Measurements from ENCODE around the gene CDIP1. TPM values are rescaled to one million over a fixed set of nuclear protein-coding genes. Genes with fewer than 3 reads are reported as not detected.
"Not testable (repeated sequence)": the region's sequence is repeated elsewhere in the genome, so short reads cannot be mapped to it uniquely, and the experiment has no call there.

Gene CDIP1
- 10 to 100 TPM; 24.5 to 31.2 TPM for total RNA-seq

DNA sequence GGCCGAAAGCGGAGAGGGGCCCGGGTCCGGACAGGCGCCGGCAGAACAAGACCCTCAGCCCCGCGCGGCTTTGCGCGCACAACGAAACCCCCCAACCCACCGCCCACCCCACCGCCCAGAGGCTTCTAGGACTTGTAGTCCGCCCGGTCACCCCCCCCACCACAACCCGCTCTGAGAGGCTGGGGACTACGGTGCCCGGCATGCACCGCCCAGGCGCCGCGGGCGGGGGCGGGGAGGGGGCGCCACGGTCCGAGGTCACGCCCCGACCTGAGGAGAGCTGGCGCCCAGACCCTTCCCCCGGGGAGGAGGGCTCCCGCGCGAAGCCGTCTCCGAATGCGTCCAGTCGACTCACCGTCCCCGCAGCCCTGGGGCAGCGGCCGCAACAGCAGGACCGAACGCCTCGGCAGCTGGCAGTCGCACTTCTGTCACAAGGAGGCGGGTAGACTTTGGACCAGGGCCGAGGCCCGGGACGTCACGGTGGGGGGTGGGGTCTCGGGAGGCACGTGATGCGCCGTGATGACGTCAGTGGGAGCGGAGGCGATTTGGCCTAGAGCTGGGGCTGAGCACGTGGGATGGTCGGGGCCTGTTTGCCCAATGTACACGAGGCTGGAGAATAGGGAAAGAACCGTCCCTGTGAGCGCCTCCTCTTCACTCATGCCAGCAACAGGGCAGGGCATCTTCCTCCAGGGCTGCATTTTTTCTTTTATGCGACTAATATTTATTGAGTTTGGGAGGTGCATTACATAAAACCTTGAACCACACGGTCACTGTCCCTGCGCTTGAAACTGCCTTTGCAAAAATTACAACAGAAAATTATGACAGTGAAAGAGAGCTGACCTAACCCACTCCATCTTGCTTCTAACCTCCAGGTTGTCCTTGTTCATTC, at the start of gene CDIP1:
TSS of gene CDIP1 (minus strand) at position 424 of the 886 bp plus-strand sequence. CDS start 24,643 bp downstream, outside the sequence.
- Mint-ChIP-seq H3K4me1 (peaks cover 24% of the 10 kb centered on the region), H3K4me3 (peak within 1 kb of the TSS; percentile 75), H3K9me3 (peaks cover 4% of the 10 kb centered on the region), H3K36me3 (ENCODE audit: low read depth) (peaks cover 4% of the 10 kb centered on the region), H3K27ac (peak within 1 kb of the TSS; percentile 72), H3K27me3 (no peaks in the 10 kb centered on the region)
- peak; percentile 91 for ATAC-seq (replicated peaks)

DNA sequence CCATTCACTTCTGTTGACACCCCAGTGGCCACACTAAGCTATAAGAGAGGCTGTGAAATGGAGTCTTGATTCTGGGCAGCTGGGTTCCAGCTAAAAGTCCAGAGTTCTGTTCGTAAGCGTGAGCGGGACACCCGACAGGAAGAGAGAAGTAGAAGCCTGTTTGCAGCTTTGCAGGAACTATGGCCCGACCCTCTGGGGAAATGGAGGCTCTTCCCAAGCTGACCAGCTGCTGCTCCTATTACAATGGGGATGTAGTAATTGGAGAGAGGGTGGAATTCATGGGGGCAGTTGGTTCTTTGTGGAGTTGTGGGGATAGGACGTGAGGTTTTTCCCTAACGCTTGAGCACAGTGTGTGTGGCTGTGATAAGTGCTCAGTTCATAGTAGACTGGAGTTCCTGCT, 47.7 kb upstream of the CDIP1 start:
- Mint-ChIP-seq H3K4me1 (peaks cover 4% of the 10 kb centered on the region), H3K9me3 (no peaks in the 10 kb centered on the region), H3K27ac (no peak overlapping the region), H3K36me3 (ENCODE audit: low read depth) (no peaks in the 10 kb centered on the region), H3K4me3 (no peak overlapping the region), H3K27me3 (peaks cover 4% of the 10 kb centered on the region)
- ATAC-seq (replicated peaks) = no peak

DNA sequence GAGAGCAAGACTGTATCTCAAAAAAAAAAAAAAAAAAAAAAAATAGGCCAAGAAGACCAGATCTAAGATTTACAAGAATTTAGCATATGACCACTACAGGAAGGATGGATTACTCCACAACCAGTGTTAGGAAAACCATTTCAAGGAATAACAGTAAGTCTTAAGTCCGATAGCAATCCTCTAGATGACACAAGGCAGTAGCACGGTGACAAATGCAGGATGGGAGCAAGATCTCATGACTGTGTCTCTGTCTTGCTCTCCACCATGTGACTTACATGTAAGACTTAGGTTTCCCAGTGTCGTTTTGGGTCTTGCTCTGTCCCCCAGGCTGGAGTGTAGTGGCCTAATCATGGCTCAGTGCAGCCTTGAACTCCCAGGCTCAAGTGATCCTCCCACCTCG, 45.3 kb upstream of the CDIP1 start:
- H3K4me3 Mint-ChIP-seq = no peak overlapping the region
- no peaks in the 10 kb centered on the region for H3K9me3 Mint-ChIP-seq
- H3K4me1 Mint-ChIP-seq = peaks cover 4% of the 10 kb centered on the region
- no peak overlapping the region for H3K27ac Mint-ChIP-seq
- ATAC-seq (replicated peaks) = no peak
- H3K36me3 Mint-ChIP-seq (ENCODE audit: low read depth) = no peaks in the 10 kb centered on the region
- peaks cover 4% of the 10 kb centered on the region for H3K27me3 Mint-ChIP-seq

DNA sequence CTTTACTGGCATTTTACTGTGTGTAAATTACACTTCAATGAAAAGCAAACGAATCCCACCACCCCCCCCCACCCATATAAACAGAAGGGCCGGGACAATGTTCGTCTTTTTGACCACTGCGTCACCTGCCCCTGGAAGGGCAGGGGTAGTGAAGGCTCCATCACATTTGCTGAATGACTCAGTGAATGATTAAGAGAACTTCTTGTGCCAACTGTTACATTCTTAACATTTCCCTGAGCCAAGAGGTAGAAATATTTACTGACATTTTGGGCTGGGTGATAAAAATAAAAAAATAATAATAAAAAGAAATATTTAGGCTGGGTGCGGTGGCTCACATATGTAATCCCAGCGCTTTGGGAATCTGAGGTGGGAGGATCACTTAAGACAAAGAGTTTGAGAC, 41.7 kb upstream of the CDIP1 start:
- no peak for ATAC-seq (replicated peaks)
- Mint-ChIP-seq H3K9me3 (no peaks in the 10 kb centered on the region), H3K27me3 (no peaks in the 10 kb centered on the region)

DNA sequence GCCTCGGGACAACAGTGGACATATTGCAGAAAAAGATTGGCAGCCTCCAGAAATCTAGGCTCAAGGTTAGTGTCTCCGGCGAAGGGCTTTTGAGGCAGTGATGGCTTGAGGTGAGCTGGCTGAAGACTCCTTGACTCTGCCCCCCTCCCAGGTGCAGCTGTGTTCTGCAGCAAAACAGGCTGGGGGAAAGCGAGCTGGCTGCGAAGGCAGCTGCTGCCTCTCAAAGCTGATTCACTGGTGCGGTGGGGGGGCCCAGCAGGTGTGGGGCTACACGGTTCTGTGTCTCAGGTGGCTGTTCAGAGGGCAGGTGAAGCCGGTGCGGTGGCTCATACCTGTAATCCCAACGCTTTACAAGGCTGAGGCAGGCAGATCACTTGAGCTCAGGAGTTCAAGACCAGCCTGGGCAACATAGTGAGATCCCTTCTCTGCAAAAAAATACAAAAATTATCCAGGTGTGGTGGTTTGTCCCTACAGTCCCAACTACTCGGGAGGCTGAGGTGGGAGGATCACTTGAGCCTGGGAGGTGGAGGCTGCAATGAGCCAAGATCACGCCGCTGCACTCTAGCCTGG, 40.5 kb upstream of the CDIP1 start:
- Mint-ChIP-seq H3K27ac (no peak overlapping the region), H3K36me3 (ENCODE audit: low read depth) (no peaks in the 10 kb centered on the region), H3K4me3 (no peak overlapping the region), H3K27me3 (no peaks in the 10 kb centered on the region), H3K9me3 (no peaks in the 10 kb centered on the region), H3K4me1 (no peaks in the 10 kb centered on the region)
- no peak for ATAC-seq (replicated peaks)

More for the DNA sequence above, 41.7 kb upstream of the CDIP1 start:
- Mint-ChIP-seq H3K4me3 (no peak overlapping the region), H3K36me3 (ENCODE audit: low read depth) (no peaks in the 10 kb centered on the region), H3K27ac (no peak overlapping the region), H3K4me1 (no peaks in the 10 kb centered on the region)

DNA sequence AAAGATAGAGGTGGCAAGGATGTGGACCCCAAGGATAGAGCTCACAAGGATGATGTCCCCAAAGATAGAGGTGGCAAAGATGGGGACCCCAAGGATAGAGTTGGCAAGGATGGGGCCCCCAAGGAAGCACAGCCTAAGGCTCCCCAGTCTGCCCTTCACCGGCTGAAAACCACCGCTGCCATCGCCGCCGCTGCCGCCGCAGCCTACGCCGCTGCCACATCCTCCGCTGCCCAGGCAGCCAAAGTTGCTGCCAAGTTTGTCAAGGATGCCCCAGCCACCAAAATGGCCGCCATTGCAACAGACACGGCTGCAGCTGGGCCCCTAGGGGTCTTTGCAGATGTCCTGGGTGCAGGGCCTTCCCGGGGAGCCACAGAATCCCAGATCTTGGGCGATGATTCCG, 37.4 kb upstream of the CDIP1 start:
- no peaks in the 10 kb centered on the region for H3K36me3 Mint-ChIP-seq (ENCODE audit: low read depth)
- no peaks in the 10 kb centered on the region for H3K9me3 Mint-ChIP-seq
- no peaks in the 10 kb centered on the region for H3K27me3 Mint-ChIP-seq
- no peak for ATAC-seq (replicated peaks)
- no peak overlapping the region for H3K27ac Mint-ChIP-seq
- H3K4me1 Mint-ChIP-seq = no peaks in the 10 kb centered on the region
- H3K4me3 Mint-ChIP-seq = no peak overlapping the region

DNA sequence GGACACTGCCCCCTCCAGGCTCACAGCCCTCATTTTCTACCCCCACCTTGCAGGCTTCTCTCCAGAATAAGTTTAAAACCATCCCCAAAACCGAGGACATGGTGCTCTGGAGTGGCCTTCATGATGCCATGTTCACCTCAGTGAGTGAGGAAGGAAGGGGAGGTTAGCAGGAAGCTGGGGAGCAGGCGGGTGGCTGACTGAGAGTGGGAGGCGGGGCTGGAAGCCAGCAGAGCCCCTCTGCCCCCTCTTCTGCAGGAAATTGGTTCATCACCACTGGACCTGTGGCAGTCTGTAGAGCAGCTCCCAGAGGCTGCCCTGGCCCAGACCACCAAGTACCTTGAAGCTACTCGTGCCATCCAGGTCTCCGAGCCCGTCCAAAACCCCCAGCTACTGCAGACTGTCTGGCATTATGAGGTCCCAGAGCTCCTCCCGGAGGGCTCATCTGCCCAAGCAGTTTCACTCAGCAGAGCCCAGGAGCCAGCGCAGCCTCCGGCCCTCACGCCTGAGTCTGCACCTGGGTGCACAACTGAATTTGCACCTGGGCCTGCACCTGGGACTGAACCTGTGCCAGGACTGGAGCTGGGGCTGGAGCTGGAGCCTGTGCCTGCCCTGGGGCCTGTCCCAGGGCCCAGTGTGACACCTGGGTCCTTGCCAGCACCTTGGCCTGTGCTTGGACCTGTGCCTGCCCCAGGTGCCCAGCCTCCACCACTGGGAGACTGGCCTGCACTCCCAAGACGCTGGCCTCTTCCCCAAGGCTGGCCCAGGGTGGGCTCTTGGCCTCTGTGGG, 36.5 kb upstream of the CDIP1 start:
- H3K4me3 Mint-ChIP-seq = no peak overlapping the region
- H3K27ac Mint-ChIP-seq = no peak overlapping the region
- H3K36me3 Mint-ChIP-seq (ENCODE audit: low read depth) = no peaks in the 10 kb centered on the region
- no peaks in the 10 kb centered on the region for H3K9me3 Mint-ChIP-seq
- no peaks in the 10 kb centered on the region for H3K27me3 Mint-ChIP-seq
- no peak for ATAC-seq (replicated peaks)
- H3K4me1 Mint-ChIP-seq = no peaks in the 10 kb centered on the region

DNA sequence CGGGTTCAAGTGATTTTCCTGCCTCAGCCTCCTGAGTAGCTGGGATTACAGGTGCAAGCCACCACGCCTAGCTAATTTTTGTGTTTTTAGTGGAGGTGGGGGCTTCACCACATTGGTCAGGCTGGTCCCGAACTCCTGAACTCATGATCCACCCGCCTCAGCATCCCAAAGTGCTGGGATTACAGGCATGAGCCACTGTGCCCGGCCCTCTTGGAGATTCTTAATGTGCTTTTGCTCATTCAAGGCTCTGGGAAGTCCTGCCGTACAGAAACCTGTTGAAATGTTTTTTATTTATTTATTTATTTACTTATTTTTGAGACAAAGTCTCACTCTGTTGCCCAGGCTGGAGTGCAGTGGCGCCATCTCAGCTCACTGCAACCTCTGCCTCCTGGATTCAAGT, 35.4 kb upstream of the CDIP1 start:
- not testable (repeated sequence) for H3K27me3 Mint-ChIP-seq; H3K36me3 Mint-ChIP-seq (ENCODE audit: low read depth); ATAC-seq (replicated peaks); H3K4me3 Mint-ChIP-seq; H3K27ac Mint-ChIP-seq; H3K9me3 Mint-ChIP-seq; H3K4me1 Mint-ChIP-seq

DNA sequence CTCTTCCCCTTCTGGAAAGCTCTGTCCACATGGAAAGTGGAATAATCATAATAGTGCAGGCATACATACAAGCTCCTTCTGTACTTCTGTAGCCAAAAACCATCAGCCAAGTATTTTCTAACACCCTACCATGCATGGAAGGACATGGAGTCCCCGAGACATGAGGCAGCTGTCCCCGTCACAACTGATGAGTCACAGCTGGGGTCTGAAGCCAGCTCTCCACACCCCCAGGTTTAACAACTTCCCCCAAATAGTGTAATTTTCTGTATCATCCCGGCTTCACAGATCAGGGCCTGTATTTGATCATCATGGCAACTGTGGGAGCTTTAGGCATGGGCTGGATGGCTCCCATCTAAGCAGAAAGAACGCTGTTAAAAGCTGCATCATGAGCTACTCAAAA, 34.1 kb upstream of the CDIP1 start:
- no peak for ATAC-seq (replicated peaks)
- no peaks in the 10 kb centered on the region for H3K27me3 Mint-ChIP-seq
- no peaks in the 10 kb centered on the region for H3K9me3 Mint-ChIP-seq
- H3K4me3 Mint-ChIP-seq = no peak overlapping the region
- H3K4me1 Mint-ChIP-seq = no peaks in the 10 kb centered on the region
- H3K36me3 Mint-ChIP-seq (ENCODE audit: low read depth) = no peaks in the 10 kb centered on the region
- H3K27ac Mint-ChIP-seq = no peak overlapping the region

DNA sequence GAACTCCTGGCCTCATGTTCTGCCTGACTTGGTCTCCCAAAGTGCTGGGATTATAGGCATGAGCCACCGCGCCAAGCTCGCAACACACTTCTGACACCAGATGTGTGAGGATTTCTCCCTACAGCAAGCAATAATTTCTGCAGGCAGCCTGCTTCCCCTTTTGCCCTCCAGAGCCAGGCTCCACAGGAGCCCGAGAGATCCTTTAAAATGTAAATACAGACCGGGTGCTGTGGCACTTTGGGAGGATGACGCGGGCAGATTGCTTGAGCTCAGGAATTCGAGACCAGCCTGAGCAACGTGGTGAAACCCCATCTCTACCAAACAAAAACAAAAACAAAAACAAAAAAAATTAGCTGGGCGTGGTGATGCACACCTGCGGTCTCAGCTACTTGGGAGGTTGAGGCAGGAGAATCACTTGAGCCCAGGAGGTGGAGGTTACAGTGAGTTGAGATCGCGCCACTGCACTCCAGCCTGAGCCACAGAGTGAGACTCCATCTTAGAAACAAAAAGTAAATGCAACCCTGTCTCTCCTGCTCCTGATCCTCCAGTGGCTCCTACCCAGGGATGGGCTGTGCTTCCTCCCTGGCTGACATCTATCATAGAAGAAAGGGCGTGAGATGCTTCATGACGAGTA, 32.2 kb upstream of the CDIP1 start:
- Mint-ChIP-seq H3K4me3 (no peak overlapping the region), H3K27me3 (no peaks in the 10 kb centered on the region), H3K27ac (no peak overlapping the region), H3K36me3 (ENCODE audit: low read depth) (no peaks in the 10 kb centered on the region), H3K9me3 (no peaks in the 10 kb centered on the region), H3K4me1 (peaks cover 4% of the 10 kb centered on the region)
- no peak for ATAC-seq (replicated peaks)

DNA sequence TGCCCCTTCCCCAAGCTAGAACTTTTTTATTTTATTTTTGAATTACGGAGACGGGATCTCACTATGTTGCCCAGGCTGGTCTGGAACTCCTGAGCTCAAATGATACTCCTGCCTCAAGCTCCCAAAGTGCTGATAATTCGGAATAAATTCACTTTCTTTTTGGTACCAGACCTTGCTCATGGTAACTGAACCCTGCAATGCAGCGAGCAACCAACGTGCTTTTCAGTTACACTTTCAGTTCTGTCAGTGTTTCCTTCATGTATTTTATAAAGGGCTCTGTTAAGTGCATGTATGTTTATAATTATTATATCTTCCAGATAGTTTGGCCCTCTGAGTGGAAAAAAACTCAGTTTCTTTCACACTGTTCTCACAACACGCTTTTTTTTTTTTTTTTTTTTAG, 31.5 kb upstream of the CDIP1 start:
- H3K9me3 Mint-ChIP-seq = no peaks in the 10 kb centered on the region
- ATAC-seq (replicated peaks) = no peak
- H3K4me1 Mint-ChIP-seq = peaks cover 5% of the 10 kb centered on the region
- H3K27ac Mint-ChIP-seq = no peak overlapping the region
- H3K36me3 Mint-ChIP-seq (ENCODE audit: low read depth) = no peaks in the 10 kb centered on the region
- no peaks in the 10 kb centered on the region for H3K27me3 Mint-ChIP-seq
- no peak overlapping the region for H3K4me3 Mint-ChIP-seq

DNA sequence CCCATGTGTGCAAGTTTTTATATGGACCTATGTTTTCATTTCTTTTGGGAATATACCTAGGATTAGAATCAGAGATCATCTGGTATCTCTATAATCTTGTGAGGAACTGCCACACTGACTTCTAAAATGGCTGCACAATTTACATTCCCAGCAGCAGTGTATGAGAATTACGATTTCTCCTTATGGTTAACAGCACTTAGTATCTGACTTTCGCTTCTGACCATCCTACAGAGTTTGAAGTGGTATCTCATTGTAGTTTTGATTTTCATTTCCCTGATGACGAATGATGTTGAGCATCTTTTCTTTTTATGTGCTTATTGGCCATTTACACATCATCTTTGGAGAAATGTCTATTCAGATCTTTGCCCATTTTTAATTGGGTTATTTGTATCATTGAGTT, 27.6 kb upstream of the CDIP1 start:
- H3K27me3 Mint-ChIP-seq = no peaks in the 10 kb centered on the region
- no peaks in the 10 kb centered on the region for H3K9me3 Mint-ChIP-seq
- H3K27ac Mint-ChIP-seq = peak overlapping the region; percentile 31
- peaks cover 5% of the 10 kb centered on the region for H3K4me1 Mint-ChIP-seq
- H3K4me3 Mint-ChIP-seq = no peak overlapping the region
- peak; percentile 86 for ATAC-seq (replicated peaks)
- no peaks in the 10 kb centered on the region for H3K36me3 Mint-ChIP-seq (ENCODE audit: low read depth)

DNA sequence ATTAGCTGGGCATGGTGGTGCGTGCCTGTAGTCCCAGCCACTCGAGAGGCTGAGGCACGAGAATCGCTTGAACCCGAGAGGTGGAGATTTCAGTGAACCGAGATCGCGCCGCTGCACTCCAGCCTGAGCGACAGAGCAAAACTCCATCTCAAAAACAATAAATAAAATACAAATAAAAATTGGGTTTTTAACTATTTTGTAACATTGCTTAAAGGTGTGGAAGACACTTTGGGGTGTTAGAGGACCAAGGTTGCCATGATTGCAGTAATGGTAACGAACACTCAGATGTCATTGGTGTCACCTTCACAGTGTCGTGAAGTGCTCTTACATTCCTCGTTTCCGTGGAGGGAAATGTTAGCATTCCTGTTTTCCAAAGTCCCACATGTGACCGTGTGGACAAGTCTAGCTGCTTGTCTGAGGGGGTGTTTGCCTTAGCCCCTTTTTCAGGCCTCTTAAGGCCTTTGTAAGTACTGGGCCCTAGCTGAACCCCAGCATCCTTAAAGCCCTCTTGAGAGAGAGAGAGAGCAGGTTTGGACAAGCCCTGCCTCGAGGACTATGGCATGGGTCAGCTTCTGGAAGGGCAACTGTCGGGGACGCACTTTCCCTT, 26.2 kb upstream of the CDIP1 start:
- H3K27me3 Mint-ChIP-seq = no peaks in the 10 kb centered on the region
- no peak overlapping the region for H3K4me3 Mint-ChIP-seq
- H3K4me1 Mint-ChIP-seq = peaks cover 5% of the 10 kb centered on the region
- H3K9me3 Mint-ChIP-seq = no peaks in the 10 kb centered on the region
- no peak for ATAC-seq (replicated peaks)
- H3K27ac Mint-ChIP-seq = no peak overlapping the region
- no peaks in the 10 kb centered on the region for H3K36me3 Mint-ChIP-seq (ENCODE audit: low read depth)

DNA sequence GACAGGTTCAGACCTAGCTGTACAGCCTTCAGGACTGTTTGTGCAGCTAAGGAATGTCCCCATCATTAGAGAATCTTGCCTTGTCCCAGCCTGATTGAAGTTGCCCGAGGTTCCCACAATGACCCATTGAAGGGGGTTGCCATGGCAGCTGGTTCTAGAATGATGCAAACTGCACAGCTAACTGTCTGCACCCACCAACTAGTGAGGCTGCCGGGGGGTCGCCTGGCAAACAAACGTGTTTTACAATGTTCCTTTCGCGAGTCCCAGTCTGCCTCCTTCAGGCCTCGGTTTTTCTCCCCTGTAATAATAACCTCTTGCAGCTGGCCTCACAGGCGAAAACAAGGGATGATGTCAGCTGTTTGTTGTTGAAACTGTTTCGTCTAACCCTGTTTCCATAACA, 23.0 kb upstream of the CDIP1 start:
- no peaks in the 10 kb centered on the region for H3K36me3 Mint-ChIP-seq (ENCODE audit: low read depth)
- H3K9me3 Mint-ChIP-seq = no peaks in the 10 kb centered on the region
- H3K27ac Mint-ChIP-seq = no peak overlapping the region
- no peaks in the 10 kb centered on the region for H3K27me3 Mint-ChIP-seq
- ATAC-seq (replicated peaks) = no peak
- H3K4me1 Mint-ChIP-seq = peaks cover 5% of the 10 kb centered on the region
- no peak overlapping the region for H3K4me3 Mint-ChIP-seq

All from activated T-helper 17 cell treated with anti-CD3 and anti-CD28 coated beads, Interleukin-2, amount 50 U/mL, for 72 hours (primary cell).